GM10266 (cell line): ENCODE data around the gene ICE2.

Source experiments
- DNase-seq: peaks from one replicate; pipeline ENCODE4 v3.0.0; 2012; ENCODE audit errors: extremely low spot score
- CTCF ChIP-seq: IDR thresholded peaks from 2 replicates; pipeline ENCODE4 v1.5.1; 2012; ENCODE audit warnings: mild to moderate bottlenecking, low read depth; ENCODE audit not compliant: control insufficient read depth, insufficient read depth; ENCODE audit errors: missing control alignments

The ICE2 gene

GRCh38 chr15:60444289-60444912 is 34.5 kb downstream of the ICE2 start:
- DNase-seq, result no peak
- TF ChIP-seq CTCF, result peak; percentile 15

GRCh38 chr15:60442763-60443162 is 36.2 kb downstream of the ICE2 start:
- no peak for TF ChIP-seq CTCF
- no peak for DNase-seq

GRCh38 chr15:60442031-60442650 is 36.8 kb downstream of the ICE2 start:
- DNase-seq, result no peak

GRCh38 chr15:60441331-60441730 is 37.6 kb downstream of the ICE2 start:
- TF ChIP-seq CTCF, result no peak
- DNase-seq, result no peak

More at GRCh38 chr15:60442031-60442650, 36.8 kb downstream of the ICE2 start:
- no peak for TF ChIP-seq CTCF

GRCh38 chr15:60438646-60439045 is 40.3 kb downstream of the ICE2 start:
- TF ChIP-seq CTCF, result no peak
- no peak for DNase-seq

- no peak for DNase-seq
- TF ChIP-seq CTCF, result no peak
These were observed 50.0 kb downstream of the ICE2 start for GRCh38 chr15:60428935-60429334.

GRCh38 chr15:60426870-60427508 is 52.0 kb downstream of the ICE2 start:
- DNase-seq, result no peak
- no peak for TF ChIP-seq CTCF
